HG02970 (cell line): ENCODE data around the gene GTPBP2.
A peak's percentile ranks its signal among the peaks of the same experiment; 100 is the strongest.

Experiments used
- ATAC-seq: cut with Tn5 transposase; IDR thresholded peaks from one replicate; pipeline ENCODE4 v1.9.1; 2021; ENCODE audit warnings: mild to moderate bottlenecking, moderate library complexity, moderate number of reproducible peaks; ENCODE audit not compliant: unreplicated experiment, low FRiP score

The GTPBP2 gene, protein sequence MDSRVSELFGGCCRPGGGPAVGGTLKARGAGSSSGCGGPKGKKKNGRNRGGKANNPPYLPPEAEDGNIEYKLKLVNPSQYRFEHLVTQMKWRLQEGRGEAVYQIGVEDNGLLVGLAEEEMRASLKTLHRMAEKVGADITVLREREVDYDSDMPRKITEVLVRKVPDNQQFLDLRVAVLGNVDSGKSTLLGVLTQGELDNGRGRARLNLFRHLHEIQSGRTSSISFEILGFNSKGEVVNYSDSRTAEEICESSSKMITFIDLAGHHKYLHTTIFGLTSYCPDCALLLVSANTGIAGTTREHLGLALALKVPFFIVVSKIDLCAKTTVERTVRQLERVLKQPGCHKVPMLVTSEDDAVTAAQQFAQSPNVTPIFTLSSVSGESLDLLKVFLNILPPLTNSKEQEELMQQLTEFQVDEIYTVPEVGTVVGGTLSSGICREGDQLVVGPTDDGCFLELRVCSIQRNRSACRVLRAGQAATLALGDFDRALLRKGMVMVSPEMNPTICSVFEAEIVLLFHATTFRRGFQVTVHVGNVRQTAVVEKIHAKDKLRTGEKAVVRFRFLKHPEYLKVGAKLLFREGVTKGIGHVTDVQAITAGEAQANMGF

DNA sequence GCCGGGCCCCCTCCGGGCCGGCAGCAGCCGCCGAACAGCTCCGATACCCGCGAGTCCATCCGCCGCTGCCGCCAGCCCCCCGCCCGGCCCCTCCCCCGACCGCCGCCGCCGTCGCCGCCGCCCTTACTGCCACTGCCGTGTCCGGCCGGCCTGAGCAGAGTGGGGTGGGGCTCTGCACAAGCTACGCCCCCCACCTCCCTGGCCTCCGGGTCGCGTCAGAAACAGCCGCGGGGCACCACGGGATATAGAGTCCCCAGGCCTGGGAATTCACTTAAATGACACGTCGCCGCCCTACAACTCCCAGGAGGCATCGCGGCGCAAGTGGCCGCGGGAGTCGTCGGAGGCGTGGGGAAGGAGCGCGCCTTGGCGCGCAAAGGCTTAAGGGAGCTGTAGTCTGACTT, at the start of gene GTPBP2:
Gene GTPBP2, minus strand, starts transcription at position 161 of the 401 bp plus-strand sequence. Its CDS starts 102 bp downstream, at position 59.
- ATAC-seq: peak; percentile 75

DNA sequence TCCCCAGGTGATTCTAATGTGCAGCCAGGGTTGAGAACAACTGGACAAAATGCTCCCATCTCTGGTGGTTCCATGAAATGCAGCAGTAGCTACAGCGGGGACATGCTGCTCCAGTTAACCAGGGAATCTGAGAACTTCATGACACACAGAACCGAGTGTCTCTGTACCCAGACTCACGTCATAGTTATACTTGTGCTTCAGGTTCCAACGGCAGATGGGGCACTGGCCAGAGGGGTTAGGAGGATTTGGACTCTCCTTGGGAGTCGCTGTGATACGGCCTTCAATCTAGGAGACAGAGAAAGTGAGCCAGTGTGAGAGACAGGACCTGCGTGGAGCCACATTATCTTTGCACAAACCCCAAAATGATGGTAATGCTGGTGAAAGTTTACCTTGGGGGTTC, 49.3 kb upstream of the GTPBP2 start:
- no peak for ATAC-seq

DNA sequence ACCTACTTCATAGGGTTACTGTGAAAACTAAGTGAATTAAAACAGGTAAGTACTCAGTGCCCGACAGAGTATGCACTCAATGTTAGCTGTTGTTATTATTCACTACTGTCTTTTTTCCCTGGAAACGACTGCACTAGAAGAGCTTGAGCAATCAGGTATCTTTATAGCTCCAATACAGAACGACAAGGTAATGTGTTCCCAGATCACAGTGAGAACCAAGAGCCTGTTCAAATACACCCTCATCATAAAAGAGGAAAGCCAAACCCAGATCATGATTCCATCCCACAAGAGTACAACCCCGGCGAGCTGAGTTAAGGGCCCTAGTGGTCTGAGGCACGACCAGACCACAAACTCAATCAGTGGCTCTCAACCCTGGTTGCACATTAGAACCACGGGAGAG, 48.7 kb upstream of the GTPBP2 start:
- no peak for ATAC-seq

DNA sequence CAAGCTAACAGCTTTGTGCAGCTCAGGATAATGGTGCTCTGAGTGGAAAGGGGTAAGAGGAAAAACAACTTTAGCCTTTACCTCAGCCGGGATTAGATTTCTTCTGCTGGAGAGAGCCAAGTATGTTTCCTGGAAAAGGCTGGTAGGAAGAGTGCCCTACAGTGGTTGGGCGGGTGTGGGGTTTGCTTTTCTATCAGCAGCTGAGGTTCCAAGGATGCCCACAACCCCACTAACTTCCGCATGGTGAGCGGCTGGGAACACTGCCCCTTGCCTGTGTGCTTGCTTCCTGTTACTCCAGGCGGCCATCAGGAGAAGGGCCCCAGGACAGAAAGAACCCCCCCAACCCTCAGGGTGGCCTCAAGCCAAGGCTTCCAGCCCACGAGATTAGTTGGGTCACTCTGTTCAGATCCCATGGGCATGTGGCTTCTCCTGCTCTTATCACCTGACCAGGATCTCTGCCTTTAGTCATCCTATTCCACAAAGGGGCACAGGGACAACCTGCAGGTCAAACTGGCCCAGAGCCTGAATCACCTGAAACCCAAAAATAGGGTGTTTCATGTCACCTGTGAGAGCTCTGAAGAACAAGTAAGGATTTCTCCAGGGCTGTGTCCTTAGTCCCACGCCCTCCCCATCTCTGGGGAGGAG, 48.0 kb upstream of the GTPBP2 start:
- ATAC-seq: no peak

DNA sequence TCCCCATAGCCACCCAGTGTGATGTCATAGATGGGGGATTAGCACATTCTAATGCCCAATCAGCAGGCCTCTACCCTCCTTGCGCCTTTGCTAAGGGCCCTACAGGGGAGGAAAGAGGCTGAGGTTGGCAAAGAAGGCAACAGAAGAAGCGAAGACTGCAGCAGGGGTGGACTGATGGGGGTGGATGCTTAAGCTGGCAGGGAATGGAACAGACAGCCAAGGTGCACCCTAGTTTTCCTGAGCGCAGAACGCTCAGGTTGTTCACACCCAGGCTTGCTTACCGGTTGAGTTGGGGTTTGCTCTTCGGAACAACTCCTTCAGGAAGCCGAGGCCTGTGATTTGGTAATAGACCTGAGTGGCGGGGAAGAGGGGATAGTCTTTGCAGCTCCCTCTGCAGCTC, 45.9 kb upstream of the GTPBP2 start:
- ATAC-seq: no peak

DNA sequence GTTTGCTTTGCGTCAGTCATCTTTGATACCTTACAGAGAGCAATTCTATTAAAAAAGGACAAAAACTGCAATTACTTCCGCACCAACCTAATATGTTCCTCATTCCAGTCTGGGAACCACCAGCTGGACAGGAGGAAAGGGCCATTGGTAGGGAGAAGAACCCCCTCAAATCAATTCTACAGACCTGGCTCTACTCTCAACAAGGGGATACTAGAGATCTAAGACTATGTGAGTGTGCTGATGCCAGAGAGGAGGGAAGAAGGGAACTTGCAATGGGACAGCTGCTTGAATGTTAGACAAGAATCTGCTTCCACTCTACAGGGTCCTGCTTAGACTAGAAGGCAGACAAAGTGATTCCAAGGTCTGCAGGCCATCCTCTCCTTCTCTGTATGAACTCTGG, 45.2 kb upstream of the GTPBP2 start:
- ATAC-seq: no peak

DNA sequence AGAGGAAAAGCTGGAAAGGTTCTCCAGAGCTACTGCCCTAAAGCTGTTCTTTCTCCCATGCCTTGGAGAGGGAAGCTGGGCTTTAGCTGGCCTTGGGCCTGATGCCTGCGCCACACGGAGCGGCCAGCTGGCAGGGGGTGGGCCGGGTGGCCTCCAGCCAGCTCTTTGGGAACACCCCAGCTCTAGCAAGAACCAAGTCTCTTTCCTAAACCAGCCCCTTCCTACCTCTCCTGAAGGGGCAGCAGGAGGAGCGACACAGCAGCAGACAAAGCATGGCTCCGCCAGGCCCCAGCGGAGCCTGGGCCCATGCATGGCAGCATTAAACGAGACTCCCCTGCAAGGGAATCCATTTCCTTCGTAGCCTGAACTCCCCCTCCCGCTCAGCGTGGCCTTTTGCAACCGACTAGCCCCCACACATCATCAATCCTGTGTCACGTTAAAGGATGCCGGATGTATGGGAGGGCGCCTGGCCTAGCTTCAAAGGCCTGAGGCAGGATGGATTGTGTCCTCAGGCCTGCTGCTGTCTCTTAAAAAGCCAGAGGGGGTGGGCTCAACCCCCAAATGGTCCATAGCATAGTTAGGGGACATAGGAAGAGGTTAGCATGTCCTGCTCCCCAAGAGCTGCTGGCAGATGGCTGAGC, 44.5 kb upstream of the GTPBP2 start:
- no peak for ATAC-seq

DNA sequence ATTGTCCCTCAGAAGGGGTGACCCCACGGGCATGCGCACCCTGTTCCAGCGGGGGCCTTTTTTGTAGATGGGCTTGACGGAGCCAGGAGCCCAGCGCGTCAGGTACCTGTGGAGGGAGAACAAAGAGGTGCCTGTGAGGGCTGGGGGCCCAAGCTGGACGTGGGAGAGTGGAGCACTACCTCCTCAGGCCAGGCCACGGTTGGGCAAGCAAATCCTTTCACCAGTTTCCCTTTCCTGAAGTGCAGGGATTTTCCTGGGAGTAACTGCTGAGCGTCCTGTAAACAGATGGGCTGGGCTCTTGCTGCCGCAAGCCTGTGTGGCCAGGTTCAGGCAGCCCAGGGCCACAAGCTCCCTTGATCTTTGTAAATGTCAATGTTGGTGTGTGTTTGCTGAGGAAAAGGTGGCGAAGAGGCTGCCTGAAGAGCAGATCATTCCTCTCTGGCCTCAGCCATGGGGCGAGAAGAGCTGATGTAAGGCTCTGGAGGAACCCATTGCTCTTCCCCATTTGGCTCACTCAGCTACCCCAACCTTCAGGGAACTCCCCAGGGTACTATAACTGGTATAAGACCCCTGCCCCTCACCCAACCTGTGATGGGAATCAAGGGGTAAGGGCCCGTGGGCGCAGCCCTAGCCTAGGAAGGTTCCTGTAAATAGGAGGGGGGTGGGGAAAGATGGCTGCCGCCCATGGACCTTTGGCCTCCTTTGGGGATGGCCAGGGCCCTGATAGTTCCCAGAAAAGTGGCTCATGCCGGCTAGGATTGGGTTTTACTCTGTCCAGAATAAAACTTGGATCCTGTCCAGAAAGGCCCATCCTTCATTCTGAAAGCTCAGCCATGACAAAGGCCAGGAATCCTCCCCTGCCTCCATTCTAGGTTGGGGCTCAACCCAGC, 43.0 kb upstream of the GTPBP2 start:
- no peak for ATAC-seq

DNA sequence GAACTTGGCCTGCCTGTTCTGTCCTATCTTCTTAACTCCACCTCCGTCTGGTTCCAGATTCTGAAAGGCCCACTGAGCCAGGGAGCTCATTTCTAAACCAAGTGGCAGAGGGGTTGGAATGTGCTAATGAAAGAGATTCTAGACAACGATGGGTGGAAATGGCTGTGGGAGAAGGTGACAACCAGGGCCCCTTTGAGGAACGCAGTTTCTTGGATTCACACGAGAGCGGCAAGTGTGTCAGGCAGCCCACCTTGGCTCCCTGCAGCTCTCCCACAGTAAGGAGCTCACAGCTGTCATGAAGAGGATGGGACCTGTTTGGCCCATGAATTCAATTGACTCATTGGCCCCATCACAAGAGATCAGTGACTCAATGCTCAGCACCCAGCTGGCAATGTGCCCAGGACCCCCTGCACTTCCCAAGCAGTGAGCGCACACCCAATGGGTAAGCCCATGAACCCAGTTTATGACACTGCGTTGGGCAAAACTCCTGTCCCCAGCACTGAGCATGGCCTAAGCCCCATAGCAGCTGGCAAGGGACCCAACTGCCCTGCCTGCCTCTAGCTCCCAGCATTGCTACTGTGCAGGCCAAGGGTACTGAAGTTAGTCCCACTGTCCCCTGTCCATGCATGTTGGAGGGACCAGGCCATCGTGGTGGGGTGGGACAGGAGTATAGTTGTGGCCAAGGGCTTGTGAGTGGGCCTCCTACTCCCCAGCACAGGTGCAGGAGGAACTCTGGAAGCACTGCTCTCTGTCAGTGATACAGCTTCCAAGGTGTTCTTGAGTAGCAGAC, 42.1 kb upstream of the GTPBP2 start:
- ATAC-seq: no peak

DNA sequence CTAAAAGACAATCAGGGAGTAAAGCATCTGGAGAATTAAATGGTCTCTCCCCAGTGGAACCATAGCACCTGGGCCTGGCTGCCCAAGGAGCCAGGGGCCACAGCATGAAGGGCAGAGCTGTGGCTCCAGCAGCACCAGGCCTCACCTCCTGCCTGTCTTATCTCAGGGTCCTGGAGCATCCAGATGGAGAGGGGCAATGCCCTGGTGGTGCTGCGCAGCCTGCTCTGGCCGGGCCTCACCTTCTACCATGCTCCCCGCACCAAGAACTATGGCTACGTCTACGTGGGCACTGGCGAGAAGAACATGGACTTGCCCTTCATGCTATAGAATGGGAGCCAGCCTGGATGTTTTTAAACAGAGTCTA, 41.5 kb upstream of the GTPBP2 start:
- no peak for ATAC-seq

DNA sequence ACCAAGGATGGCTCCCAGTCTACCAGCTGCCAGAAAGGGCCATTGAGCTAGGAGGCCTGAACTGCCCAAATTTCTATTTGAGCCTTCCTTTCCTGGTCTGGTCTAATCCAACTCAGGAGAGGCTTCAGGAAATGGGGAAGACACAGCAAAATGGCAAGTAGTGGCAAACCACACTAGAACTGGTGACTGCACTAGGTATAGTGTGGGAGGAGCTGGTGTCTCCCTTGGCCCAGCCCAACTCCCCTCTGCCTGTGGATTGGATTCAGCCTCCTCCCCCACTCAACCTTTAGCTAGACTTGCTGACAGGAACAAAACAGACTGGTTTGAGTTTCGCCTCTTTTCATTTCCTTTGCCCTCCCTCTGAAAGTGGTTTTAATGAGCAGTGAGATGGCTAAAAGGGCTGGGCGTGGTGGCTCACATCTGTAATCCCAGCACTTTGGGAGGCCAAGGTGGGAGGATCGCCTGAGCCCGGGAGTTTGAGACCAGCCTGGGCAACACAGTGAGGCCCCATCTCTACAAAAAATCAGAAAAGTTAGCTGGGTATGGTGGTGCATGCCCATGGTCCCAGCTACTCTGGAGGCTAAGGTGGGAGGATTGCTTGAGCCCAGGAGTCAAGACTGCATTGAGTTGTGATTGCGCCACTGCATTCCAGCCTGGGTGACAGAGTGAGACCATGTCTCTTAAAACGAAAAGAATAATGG, 41.0 kb upstream of the GTPBP2 start:
- no peak for ATAC-seq

DNA sequence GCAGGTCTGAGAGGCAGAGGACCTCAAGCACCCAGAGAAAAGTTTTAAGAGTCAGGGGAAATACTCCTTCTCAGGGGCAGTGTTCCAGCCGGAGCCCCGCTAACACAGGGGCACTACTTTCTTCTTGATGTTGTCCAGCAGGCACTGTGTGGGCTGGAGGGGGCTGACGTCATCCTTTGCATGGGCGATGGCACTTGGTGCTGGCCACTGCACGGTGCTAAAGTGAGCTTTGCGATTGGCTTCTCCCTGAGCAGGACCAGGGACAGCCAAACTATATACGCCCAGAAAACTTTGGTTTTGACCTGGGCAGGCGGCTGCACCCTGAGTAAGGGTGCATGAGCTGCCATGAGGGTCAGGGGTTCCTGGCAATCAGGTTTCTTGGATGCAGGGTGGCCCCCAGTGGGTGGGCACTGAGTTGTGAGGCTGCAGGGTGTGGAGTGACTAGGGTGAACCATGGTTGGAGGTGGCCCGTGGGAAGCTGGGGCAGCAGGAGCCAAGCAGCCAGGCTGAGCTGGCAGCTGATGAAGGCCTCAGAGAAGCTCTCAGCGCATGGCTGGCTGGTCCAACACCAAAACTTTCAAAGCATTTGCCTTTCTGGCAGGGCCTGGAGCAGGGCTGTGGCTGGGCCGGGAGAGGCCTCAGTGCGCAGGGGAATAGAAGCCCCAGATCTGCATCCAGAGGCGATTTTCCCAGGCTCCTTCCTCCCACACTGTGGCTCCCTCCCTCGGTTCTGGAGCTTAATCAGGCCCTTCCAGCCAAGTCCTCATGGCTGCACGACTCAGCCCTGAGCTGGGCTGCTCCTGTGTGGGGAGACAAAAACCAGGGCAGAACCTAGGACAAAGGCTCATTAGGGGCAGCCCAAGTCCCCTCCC, 40.2 kb upstream of the GTPBP2 start:
- no peak for ATAC-seq

DNA sequence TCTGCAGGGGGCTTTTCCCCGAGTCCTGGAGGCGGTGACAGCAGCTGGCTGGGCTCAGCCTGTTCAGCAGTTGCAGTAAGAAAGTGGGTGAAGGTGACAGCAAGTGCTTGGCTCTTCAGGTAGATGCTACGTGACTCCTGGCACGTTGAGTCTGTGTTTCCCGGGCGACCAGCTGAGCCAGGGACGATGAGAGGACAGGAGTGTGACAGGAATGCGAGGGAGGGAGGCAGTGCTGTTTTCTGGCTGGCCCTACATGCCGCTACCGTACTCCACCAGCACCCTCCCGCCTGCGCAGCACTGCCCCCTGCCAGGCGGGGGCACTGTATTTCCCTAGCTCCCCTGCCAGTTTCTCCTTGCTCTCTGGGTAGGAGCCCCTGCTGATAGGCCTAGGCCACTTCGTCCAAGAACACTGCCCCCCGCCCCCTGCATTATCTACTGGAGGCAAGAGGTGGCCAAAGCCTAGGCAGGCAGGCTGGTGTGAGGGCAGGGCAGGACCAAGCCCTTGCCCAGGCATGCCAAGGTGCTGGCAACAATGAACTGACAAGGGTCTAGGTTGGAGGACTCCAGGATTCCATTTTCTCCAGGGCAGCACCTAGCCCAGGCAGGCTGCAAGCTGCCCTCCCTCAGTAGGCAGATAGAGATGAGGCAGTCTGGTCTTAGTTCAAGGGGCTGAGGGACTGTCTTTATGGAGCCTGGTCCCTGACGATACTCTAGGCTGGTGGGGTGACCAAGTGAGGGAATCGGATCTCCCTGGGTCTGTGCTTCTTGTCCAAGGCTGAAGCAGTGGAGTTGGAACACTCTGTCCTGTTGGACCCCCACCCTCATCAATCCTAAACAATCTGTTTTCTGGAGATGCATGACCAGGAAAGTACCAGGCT, 39.3 kb upstream of the GTPBP2 start:
- no peak for ATAC-seq

DNA sequence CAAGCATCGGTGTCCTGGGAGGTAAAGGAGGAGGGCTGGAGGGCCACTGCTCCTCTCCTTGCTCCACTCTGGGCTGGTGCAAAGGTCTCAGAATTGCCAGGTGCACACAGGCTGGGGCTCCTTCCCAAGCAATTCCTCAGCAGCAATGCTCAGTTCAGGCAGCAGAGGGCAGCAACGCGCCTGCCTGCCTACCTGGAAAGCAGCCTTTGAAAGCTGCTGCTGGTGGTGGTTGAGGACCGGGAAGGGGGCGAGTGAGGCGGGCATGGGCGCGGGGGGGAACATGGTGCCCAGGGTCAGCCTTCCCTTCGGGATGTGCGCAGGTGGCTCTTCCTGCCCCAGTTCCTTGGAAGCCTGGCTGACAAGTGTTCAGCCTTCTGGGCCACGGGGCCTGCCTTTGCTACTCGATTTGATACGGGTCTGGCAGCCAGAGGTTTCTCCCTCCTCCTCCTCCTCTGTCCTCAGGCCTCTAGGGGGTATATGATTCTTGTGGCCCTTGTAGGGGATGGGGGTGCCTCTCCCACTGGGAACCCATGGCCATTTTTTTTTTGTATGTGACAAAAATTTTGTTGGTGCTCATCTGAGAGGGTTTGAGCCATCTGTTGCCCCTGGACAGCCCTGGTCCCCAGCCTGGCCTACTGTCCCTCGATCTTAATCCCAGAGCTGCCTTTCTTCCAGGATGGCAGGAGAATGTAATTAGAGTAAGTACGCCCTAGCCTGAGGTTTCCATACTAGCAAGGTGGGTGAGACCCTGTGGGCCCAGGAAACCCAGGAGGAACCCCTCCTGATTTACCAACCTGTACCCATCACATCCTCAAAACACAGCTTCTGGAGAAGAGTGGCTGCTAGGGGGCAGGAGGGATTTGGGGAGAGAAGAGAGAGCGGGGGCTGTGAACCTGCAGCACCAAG, 38.4 kb upstream of the GTPBP2 start:
- no peak for ATAC-seq

DNA sequence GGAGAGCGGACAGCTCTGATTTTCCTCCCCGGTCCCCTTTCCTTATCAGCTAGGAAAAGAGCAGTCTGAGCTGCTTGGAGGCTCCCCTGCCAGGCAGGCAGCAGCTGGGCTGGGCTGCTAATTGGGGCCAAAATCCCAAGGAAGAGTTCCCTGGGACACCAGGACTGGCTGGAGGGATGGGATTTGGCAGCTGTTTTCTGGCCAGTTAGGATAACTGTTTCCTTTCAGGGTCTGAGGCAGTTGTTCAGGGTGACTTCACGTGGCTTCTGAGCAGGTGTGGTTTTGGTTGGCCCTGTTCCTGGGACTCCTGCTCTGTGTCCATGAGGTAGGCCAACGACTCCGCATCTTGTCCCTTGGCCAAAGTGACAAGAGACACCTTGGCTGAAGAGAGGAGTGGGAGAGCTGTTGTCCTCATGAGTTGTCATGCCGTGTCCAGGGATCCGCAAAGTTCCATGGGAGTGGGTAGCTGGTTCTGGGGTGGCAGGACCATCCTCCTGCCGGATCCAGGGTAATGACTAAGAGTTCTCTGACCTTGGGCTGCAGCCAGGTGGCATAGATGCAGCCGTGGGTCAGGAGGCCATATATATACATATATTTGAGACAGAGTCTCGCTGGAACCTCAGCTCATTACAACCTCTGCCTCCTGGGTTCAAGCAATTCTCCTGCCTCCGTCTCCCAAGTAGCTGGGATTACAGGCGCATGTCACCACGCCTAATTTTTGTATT, 37.3 kb upstream of the GTPBP2 start:
- ATAC-seq: no peak
